GM23338 (cell line): Measurements from ENCODE around the gene C1orf52. TPM values are rescaled to one million over a fixed set of nuclear protein-coding genes. Genes with fewer than 3 reads are reported as not detected.

ENCODE experiments used
- ATAC-seq: fragments of 200-7000 bp; cut with Tn5 transposase; 3 replicates; pipeline ENCODE4 v1.9.1; 2020
- DNase-seq: peaks from one replicate; pipeline ENCODE4 v3.0.0-alpha.2; 2015; ENCODE audit warnings: low spot score
- H2AFZ ChIP-seq: fragments of 200-600 bp; sonication (generic); 2 replicates; pipeline ENCODE4 v1.8.0; 2016; ENCODE audit warnings: antibody characterized with exemption, mild to moderate bottlenecking, moderate library complexity
- H3F3A ChIP-seq: fragments of 200-600 bp; sonication (generic); replicated peaks from 2 replicates; pipeline ENCODE4 v1.8.0; 2017; ENCODE audit warnings: antibody characterized with exemption, mixed run types, low read depth
- H3K27ac ChIP-seq: fragments of 200-600 bp; sonication (generic); 2 replicates; pipeline ENCODE4 v1.6.1; 2016; ENCODE audit warnings: low read depth
- H3K27me3 ChIP-seq: fragments of 200-600 bp; sonication (generic); 2 replicates; pipeline ENCODE4 v1.8.0; 2016; ENCODE audit warnings: mild to moderate bottlenecking, mixed run types, moderate library complexity; ENCODE audit not compliant: insufficient read depth
- H3K36me3 ChIP-seq: fragments of 200-600 bp; sonication (generic); 2 replicates; pipeline ENCODE4 v1.8.0; 2016; ENCODE audit warnings: mild to moderate bottlenecking; ENCODE audit not compliant: insufficient read depth
- H3K4me1 ChIP-seq: fragments of 200-600 bp; sonication (generic); 2 replicates; pipeline ENCODE4 v1.8.0; 2016; ENCODE audit warnings: mild to moderate bottlenecking, moderate library complexity; ENCODE audit not compliant: insufficient read depth
- H3K4me2 ChIP-seq: fragments of 200-600 bp; sonication (generic); 2 replicates; pipeline ENCODE4 v1.7.1; 2017; ENCODE audit warnings: mixed run types
- H3K4me3 ChIP-seq: fragments of 200-600 bp; sonication (generic); 2 replicates; pipeline ENCODE4 v1.6.1; 2016; ENCODE audit warnings: mixed run types
- H3K79me2 ChIP-seq: fragments of 200-600 bp; sonication (generic); replicated peaks from 2 replicates; pipeline ENCODE4 v1.8.0; 2017; ENCODE audit warnings: mild to moderate bottlenecking; ENCODE audit not compliant: insufficient read depth
- H3K9me2 ChIP-seq: fragments of 200-600 bp; sonication (generic); 2 replicates; pipeline ENCODE4 v1.8.0; 2017; ENCODE audit not compliant: insufficient read depth
- H4K20me1 ChIP-seq: fragments of 200-600 bp; sonication (generic); replicated peaks from 2 replicates; pipeline ENCODE4 v1.8.0; 2017; ENCODE audit warnings: mild to moderate bottlenecking; ENCODE audit not compliant: insufficient read depth
- H3K27ac Mint-ChIP-seq: 2 replicates; pipeline ENCODE4 v1.8.0; 2020; ENCODE audit warnings: inconsistent platforms, mild to moderate bottlenecking, moderate library complexity, mixed read lengths
- H3K27me3 Mint-ChIP-seq: 3 replicates; pipeline ENCODE4 v1.8.0; 2022; ENCODE audit warnings: low read depth, mild to moderate bottlenecking, moderate library complexity, mixed read lengths, inconsistent platforms; ENCODE audit not compliant: insufficient read depth, poor library complexity
- H3K36me3 Mint-ChIP-seq: 3 replicates; pipeline ENCODE4 v1.8.0; 2021; ENCODE audit warnings: low read depth, mild to moderate bottlenecking, inconsistent platforms, moderate library complexity, mixed read lengths
- H3K4me1 Mint-ChIP-seq: 3 replicates; pipeline ENCODE4 v1.8.0; 2020; ENCODE audit warnings: mild to moderate bottlenecking, inconsistent platforms, mixed read lengths
- H3K4me3 Mint-ChIP-seq: 3 replicates; pipeline ENCODE4 v1.8.0; 2021; ENCODE audit warnings: moderate library complexity, mild to moderate bottlenecking, inconsistent platforms, mixed read lengths
- H3K9me3 Mint-ChIP-seq: 3 replicates; pipeline ENCODE4 v1.8.0; 2020; ENCODE audit warnings: moderate library complexity, mild to moderate bottlenecking, inconsistent platforms, mixed read lengths
- CREB1 ChIP-seq: fragments of 250-450 bp; sonication (Bioruptor Pico); IDR thresholded peaks from 2 replicates; pipeline ENCODE4 v1.5.0; 2020; ENCODE audit warnings: low read depth, mild to moderate bottlenecking, moderate library complexity
- CTCF ChIP-seq, 2 experiments: fragments of 200-600 bp in 1 of 2; sonication (generic) in 1 of 2; conservative IDR thresholded peaks; 2 replicates each; pipeline versions ENCODE4 v1.5.1 to v1.6.1; 2016 to 2017; ENCODE audit warnings: antibody characterized with exemption in 2 of 2, low read depth in 2 of 2, mild to moderate bottlenecking in 2 of 2, moderate library complexity in 1 of 2
- ETS1 ChIP-seq: IDR thresholded peaks from 2 replicates; pipeline ENCODE4 v1.6.1; 2016; ENCODE audit warnings: antibody characterized with exemption
- EZH2 ChIP-seq: fragments of 200-600 bp; sonication (generic); IDR thresholded peaks from one replicate; pipeline ENCODE4 v1.8.0; 2017; ENCODE audit warnings: antibody characterized with exemption, mild to moderate bottlenecking, low read depth; ENCODE audit not compliant: unreplicated experiment
- EZH2phosphoT487 ChIP-seq: fragments of 200-600 bp; sonication (generic); IDR thresholded peaks from one replicate; pipeline ENCODE4 v1.8.1; 2018; ENCODE audit warnings: antibody characterized with exemption; ENCODE audit not compliant: unreplicated experiment
- JUNB ChIP-seq: IDR thresholded peaks from one replicate; pipeline ENCODE4 v1.6.1; 2016; ENCODE audit warnings: antibody characterized with exemption; ENCODE audit not compliant: unreplicated experiment
- NANOG ChIP-seq: IDR thresholded peaks from 2 replicates; pipeline ENCODE4 v1.6.1; 2016; ENCODE audit warnings: antibody characterized with exemption, borderline replicate concordance
- POLR2AphosphoS5 ChIP-seq: IDR thresholded peaks from 2 replicates; pipeline ENCODE4 v1.6.1; 2016; ENCODE audit warnings: antibody characterized with exemption, low read depth
- REST ChIP-seq: IDR thresholded peaks from one replicate; pipeline ENCODE4 v1.6.1; 2018; ENCODE audit warnings: antibody characterized with exemption; ENCODE audit not compliant: unreplicated experiment
- STAT1 ChIP-seq: IDR thresholded peaks from one replicate; pipeline ENCODE4 v1.6.1; 2016; ENCODE audit warnings: antibody characterized with exemption; ENCODE audit not compliant: unreplicated experiment
- ZNF114 ChIP-seq: fragments of 250-450 bp; sonication (Bioruptor Pico); IDR thresholded peaks from 2 replicates; pipeline ENCODE4 v1.5.0; 2020; ENCODE audit warnings: mild to moderate bottlenecking, moderate library complexity
- ZNF331 ChIP-seq: fragments of 250-450 bp; sonication (Bioruptor Pico); IDR thresholded peaks from 2 replicates; pipeline ENCODE4 v1.5.0; 2020; ENCODE audit warnings: low read depth, mild to moderate bottlenecking, moderate library complexity
- ZNF462 ChIP-seq: fragments of 250-450 bp; sonication (Bioruptor Pico); IDR thresholded peaks from 2 replicates; pipeline ENCODE4 v1.5.0; 2020; ENCODE audit warnings: mild to moderate bottlenecking, moderate library complexity
- polyA plus RNA-seq: library from polyadenylated mRNA; unstranded; fragments of >200 nt; fragmentation: Nextera tagmentation; extraction: Ambion mirVana; gene quantifications from 2 replicates; pipeline ENCODE4 v1.2.1, GENCODE V29; 2016
- total RNA-seq: library from RNA; depleted of rRNA; stranded (reverse); fragments of >200 nt; shearing (Covaris generic); gene quantifications from 2 replicates; pipeline ENCODE4 v1.2.3, GENCODE V29; 2014

Gene C1orf52
- total and polyA plus RNA-seq, 2 experiments from 2014 or later, result 35.6 to 102 TPM

GRCh38 chr1:85223334-85223733 lies 36.1 kb downstream of the C1orf52 start:
- H2AFZ ChIP-seq, result 0 out of 2 replicates have a peak overlapping the region, but pooled peaks have one; percentile 4

More at GRCh38 chr1:85223334-85223733, 36.1 kb downstream of the C1orf52 start:
- Histone ChIP-seq H3F3A (no peaks in the 10 kb centered on the region), H3K79me2 (no peaks in the 10 kb centered on the region), H3K4me1 (peaks cover 39% of the 10 kb centered on the region), H3K36me3 (no peaks in the 10 kb centered on the region), H3K9me2 (no peaks in the 10 kb centered on the region), H3K4me3 (no peak overlapping the region), H4K20me1 (no peaks in the 10 kb centered on the region), H3K27me3 (no peaks in the 10 kb centered on the region), H3K4me2 (no peak overlapping the region), H3K27ac (no peak overlapping the region)
- Mint-ChIP-seq H3K27ac (no peak overlapping the region), H3K4me3 (no peak overlapping the region), H3K4me1 (peaks cover 38% of the 10 kb centered on the region), H3K27me3 (peaks cover 3% of the 10 kb centered on the region), H3K9me3 (no peaks in the 10 kb centered on the region), H3K36me3 (no peaks in the 10 kb centered on the region)
- no peak for TF ChIP-seq CREB1 (CRISPR knock-in tag)
- TF ChIP-seq JUNB, result no peak
- no peak for TF ChIP-seq ETS1
- no peak for TF ChIP-seq EZH2
- TF ChIP-seq POLR2AphosphoS5, result no peak
- TF ChIP-seq ZNF114 (CRISPR knock-in tag), result no peak
- TF ChIP-seq ZNF331 (CRISPR knock-in tag), result no peak
- no peak for TF ChIP-seq ZNF462 (CRISPR knock-in tag)
- TF ChIP-seq CTCF (conservative IDR thresholded peaks at IDR 0.05; ENCODE audit: low read depth in 2 of 2), result no peak
- TF ChIP-seq STAT1, result no peak
- no peak for TF ChIP-seq REST
- no peak for TF ChIP-seq EZH2phosphoT487
- TF ChIP-seq NANOG, result no peak
- DNase-seq, result no peak
- no peak for ATAC-seq
